GM23248 (cell line): ENCODE results near the gene ZNF771. TPM values are rescaled to one million over a fixed set of nuclear protein-coding genes. Genes with fewer than 3 reads are reported as not detected.

Experiments
- DNase-seq: peaks from one replicate; pipeline ENCODE4 v3.0.0-alpha.2; 2015
- H2AFZ ChIP-seq: fragments of 200-600 bp; sonication (generic); 2 replicates; pipeline ENCODE4 v1.6.1; 2016; ENCODE audit warnings: antibody characterized with exemption
- H3F3A ChIP-seq: fragments of 200-600 bp; sonication (generic); 2 replicates; pipeline ENCODE4 v1.6.1; 2016; ENCODE audit warnings: mild to moderate bottlenecking, antibody characterized with exemption, mixed run types; ENCODE audit not compliant: insufficient read depth
- H3K27ac ChIP-seq: fragments of 200-600 bp; sonication (generic); 2 replicates; pipeline ENCODE4 v1.5.1; 2016; ENCODE audit warnings: mild to moderate bottlenecking
- H3K27me3 ChIP-seq: fragments of 200-600 bp; sonication (generic); replicated peaks from 2 replicates; pipeline ENCODE4 v1.6.1; 2016; ENCODE audit warnings: mild to moderate bottlenecking; ENCODE audit not compliant: insufficient read depth
- H3K36me3 ChIP-seq: fragments of 200-600 bp; sonication (generic); 2 replicates; pipeline ENCODE4 v1.6.1; 2016; ENCODE audit warnings: low read depth, mild to moderate bottlenecking
- H3K4me1 ChIP-seq: fragments of 200-600 bp; sonication (generic); 2 replicates; pipeline ENCODE4 v1.6.1; 2016; ENCODE audit warnings: mild to moderate bottlenecking; ENCODE audit not compliant: insufficient read depth
- H3K4me2 ChIP-seq: fragments of 200-600 bp; sonication (generic); one replicate; pipeline ENCODE4 v1.6.1; 2016; ENCODE audit warnings: mild to moderate bottlenecking; ENCODE audit not compliant: unreplicated experiment
- H3K4me3 ChIP-seq: fragments of 200-600 bp; sonication (generic); 2 replicates; pipeline ENCODE4 v1.5.1; 2016; ENCODE audit warnings: mild to moderate bottlenecking
- H3K79me2 ChIP-seq: fragments of 200-600 bp; sonication (generic); 2 replicates; pipeline ENCODE4 v1.6.1; 2016; ENCODE audit warnings: mild to moderate bottlenecking; ENCODE audit not compliant: insufficient read depth
- H3K9ac ChIP-seq: fragments of 200-600 bp; sonication (generic); 2 replicates; pipeline ENCODE4 v1.6.1; 2016; ENCODE audit warnings: mild to moderate bottlenecking
- H3K9me2 ChIP-seq: fragments of 200-600 bp; sonication (generic); 2 replicates; pipeline ENCODE4 v1.6.1; 2016; ENCODE audit warnings: mixed run types, mild to moderate bottlenecking, moderate library complexity; ENCODE audit not compliant: insufficient read depth
- H3K9me3 ChIP-seq: fragments of 200-600 bp; sonication (generic); one replicate; pipeline ENCODE4 v1.6.1; 2017; ENCODE audit warnings: low read depth
- H4K20me1 ChIP-seq: fragments of 200-600 bp; sonication (generic); 2 replicates; pipeline ENCODE4 v1.6.0; 2016; ENCODE audit not compliant: insufficient read depth
- EZH2 ChIP-seq: fragments of 200-600 bp; sonication (generic); IDR thresholded peaks from 2 replicates; pipeline ENCODE4 v1.6.1; 2018; ENCODE audit warnings: antibody characterized with exemption, mild to moderate bottlenecking; ENCODE audit not compliant: insufficient read depth, poor library complexity, severe bottlenecking
- EZH2phosphoT487 ChIP-seq: fragments of 200-600 bp; sonication (generic); IDR thresholded peaks from 2 replicates; pipeline ENCODE4 v1.6.1; 2018; ENCODE audit warnings: antibody characterized with exemption, moderate library complexity, mild to moderate bottlenecking, low read depth; ENCODE audit not compliant: insufficient read depth
- WGBS, 2 experiments: methylation state at CpG; one replicate each; pipeline ENCODE4 v1.1.6; 2015 to 2017; ENCODE audit warnings: low lambda C conversion rate in 2 of 2, low coverage in 1 of 2; ENCODE audit errors: missing lambda C conversion rate in 2 of 2; 5-methylcytosine and 5-hydroxymethylcytosine counted together
- in situ Hi-C: fragments of 300-500 bp; cut with MboI; formaldehyde crosslinking; loops from 2 replicates; pipeline ENCODE4 v1.15.0; 2020
- polyA plus RNA-seq: library from polyadenylated mRNA; unstranded; fragments of >200 nt; fragmentation: Nextera tagmentation; extraction: Ambion mirVana; gene quantifications from 2 replicates; pipeline ENCODE4 v1.2.1, GENCODE V29; 2016
- total RNA-seq: library from RNA; depleted of rRNA; stranded (reverse); fragments of >200 nt; shearing (Covaris generic); gene quantifications from 2 replicates; pipeline ENCODE4 v1.2.3, GENCODE V29; 2014

The ZNF771 gene
- total and polyA plus RNA-seq, 2 experiments from 2014 or later, result 17.6 to 20.1 TPM

DNA sequence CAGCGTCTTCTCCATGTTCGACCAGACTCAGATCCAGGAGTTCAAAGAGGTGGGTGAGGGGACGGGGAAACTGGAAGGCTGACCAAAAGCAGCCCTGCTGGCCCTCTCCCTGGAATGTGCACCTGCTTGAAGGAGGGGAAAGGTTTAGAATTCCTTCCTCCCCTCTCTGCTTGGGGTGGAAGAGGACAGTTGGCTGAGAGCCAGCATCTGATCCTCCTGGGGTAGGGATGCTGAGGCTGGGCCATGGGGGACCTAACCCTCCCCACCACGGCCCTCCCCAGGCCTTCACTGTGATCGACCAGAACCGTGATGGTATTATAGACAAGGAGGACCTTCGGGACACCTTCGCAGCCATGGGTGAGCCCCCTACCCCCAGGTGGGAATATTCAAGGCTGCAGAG, 31.5 kb upstream of the ZNF771 start:
- Histone ChIP-seq H3K79me2 (no peaks in the 10 kb centered on the region), H3K9me2 (no peaks in the 10 kb centered on the region), H3K27ac (no peak overlapping the region), H4K20me1 (no peaks in the 10 kb centered on the region), H3K4me1 (peaks cover 8% of the 10 kb centered on the region), H3K9me3 (no peaks in the 10 kb centered on the region), H3K27me3 (no peaks in the 10 kb centered on the region), H3K4me2 (no peak overlapping the region), H3F3A (0 out of 2 replicates have a peak, but pooled peaks cover 3% of the 10 kb centered on the region), H3K36me3 (no peaks in the 10 kb centered on the region), H3K9ac (no peak overlapping the region), H2AFZ (no peak overlapping the region), H3K4me3 (no peak overlapping the region)
- 91 to 93% methylated on average over 8 of the region's 8 CpGs for WGBS, 2 experiments
- DNase-seq, result no peak
- no peak for TF ChIP-seq EZH2
- TF ChIP-seq EZH2phosphoT487, result no peak
- in situ Hi-C loops, result no loop called here

- H3K9me3 ChIP-seq, result no peaks in the 10 kb centered on the region
- H3K27ac ChIP-seq, result no peak overlapping the region
- H3K9ac ChIP-seq, result no peak overlapping the region
- H3K27me3 ChIP-seq, result no peaks in the 10 kb centered on the region
- TF ChIP-seq EZH2phosphoT487, result no peak
- TF ChIP-seq EZH2, result no peak
- H3K79me2 ChIP-seq, result no peaks in the 10 kb centered on the region
- no peaks in the 10 kb centered on the region for H3K9me2 ChIP-seq
- no peak for DNase-seq
- peaks cover 5% of the 10 kb centered on the region for H3K4me1 ChIP-seq
- in situ Hi-C loops, result no loop called here
- H4K20me1 ChIP-seq, result no peaks in the 10 kb centered on the region
- no peak overlapping the region for H3K4me2 ChIP-seq
- no peak overlapping the region for H2AFZ ChIP-seq
- no peaks in the 10 kb centered on the region for H3K36me3 ChIP-seq
- no peak overlapping the region for H3K4me3 ChIP-seq
- WGBS, 2 experiments, result 97 to 98% methylated on average over 8 of the region's 8 CpGs
- 0 out of 2 replicates have a peak, but pooled peaks cover 3% of the 10 kb centered on the region for H3F3A ChIP-seq
Observed at GRCh38 chr16:30376461-30376902, 30.9 kb upstream of the ZNF771 start.

GRCh38 chr16:30377050-30377811, 30.2 kb upstream of the ZNF771 start:
- DNase-seq, result no peak
- Histone ChIP-seq H4K20me1 (no peaks in the 10 kb centered on the region), H3K9me3 (no peaks in the 10 kb centered on the region), H3K4me3 (peak overlapping the region; percentile 80), H2AFZ (peak overlapping the region; percentile 92), H3K9ac (peak overlapping the region; percentile 97), H3K4me2 (peak overlapping the region; percentile 95), H3K4me1 (peaks cover 4% of the 10 kb centered on the region), H3K27ac (peak overlapping the region; percentile 100), H3K27me3 (no peaks in the 10 kb centered on the region), H3K79me2 (no peaks in the 10 kb centered on the region), H3K36me3 (no peaks in the 10 kb centered on the region), H3K9me2 (no peaks in the 10 kb centered on the region), H3F3A (0 out of 2 replicates have a peak, but pooled peaks cover 3% of the 10 kb centered on the region)
- WGBS, 2 experiments, result 46 to 51% methylated on average over 22 to 25 of the region's 29 CpGs
- in situ Hi-C loops, result no loop called here
- TF ChIP-seq EZH2phosphoT487, result no peak
- no peak for TF ChIP-seq EZH2

- peak overlapping the region; percentile 92 for H2AFZ ChIP-seq
- peak overlapping the region; percentile 80 for H3K4me3 ChIP-seq
- TF ChIP-seq EZH2phosphoT487 (no peak), EZH2 (no peak)
- H4K20me1 ChIP-seq, result no peaks in the 10 kb centered on the region
- no peaks in the 10 kb centered on the region for H3K9me2 ChIP-seq
- no peaks in the 10 kb centered on the region for H3K27me3 ChIP-seq
- peak overlapping the region; percentile 100 for H3K27ac ChIP-seq
- peaks cover 4% of the 10 kb centered on the region for H3K4me1 ChIP-seq
- no peaks in the 10 kb centered on the region for H3K36me3 ChIP-seq
- H3K9ac ChIP-seq, result peak overlapping the region; percentile 97
- H3F3A ChIP-seq, result 0 out of 2 replicates have a peak, but pooled peaks cover 3% of the 10 kb centered on the region
- H3K4me2 ChIP-seq, result peak overlapping the region; percentile 95
- WGBS, 2 experiments, result 0 to 1% methylated on average over 35 to 39 of the region's 39 CpGs
- in situ Hi-C loops, result no loop called here
- no peaks in the 10 kb centered on the region for H3K79me2 ChIP-seq
- H3K9me3 ChIP-seq, result no peaks in the 10 kb centered on the region
- DNase-seq, result peak; percentile 84
Observed at GRCh38 chr16:30377812-30378235, 29.6 kb upstream of the ZNF771 start.
